CD1c-positive myeloid dendritic cell (primary cell): ENCODE measurements around the gene PXMP4.

Source experiments
- DNase-seq: peaks from one replicate; pipeline ENCODE4 v3.0.0-alpha.2; 2016; ENCODE audit errors: extremely low spot score

PXMP4 gene

DNA sequence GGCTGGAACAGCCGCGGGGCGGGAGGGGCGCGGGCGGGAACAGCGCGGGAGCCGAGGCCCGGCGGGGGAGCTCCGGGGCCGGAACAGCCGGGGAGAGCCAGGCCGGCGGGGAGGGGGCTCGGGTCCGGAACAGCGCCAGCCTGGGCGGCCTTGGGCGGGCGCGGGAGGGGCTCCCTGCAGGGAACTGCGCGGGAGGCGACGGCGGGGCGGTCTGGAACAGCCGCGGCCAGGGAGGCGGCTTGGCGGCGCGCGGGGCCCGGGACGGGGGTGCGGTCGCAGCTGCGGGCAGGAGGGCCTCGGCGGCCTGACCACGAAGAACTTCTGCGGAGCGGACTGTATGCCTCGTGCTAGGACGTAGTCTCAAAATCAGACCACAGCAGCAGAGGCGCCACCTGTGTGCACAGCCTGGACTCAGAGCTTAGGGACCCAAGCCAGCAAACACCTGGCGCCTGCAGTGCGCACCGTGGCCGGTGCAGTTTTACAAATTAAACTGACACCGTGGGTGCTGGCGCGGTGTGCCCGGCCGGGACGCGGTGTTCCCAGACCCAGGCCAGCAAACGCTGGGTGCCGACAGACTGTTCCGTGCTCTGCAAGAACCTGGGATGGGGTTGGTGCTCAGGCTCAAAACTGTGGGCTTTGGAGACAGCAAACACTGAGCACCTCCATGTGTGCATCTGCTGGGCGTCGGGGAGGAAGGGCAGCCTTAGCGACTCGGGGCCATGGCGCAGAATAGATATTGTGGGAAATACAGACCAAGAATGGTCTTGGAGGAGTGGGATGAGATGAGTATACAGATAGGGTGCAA, 12.3 kb upstream of the PXMP4 start:
- no peak for DNase-seq

DNA sequence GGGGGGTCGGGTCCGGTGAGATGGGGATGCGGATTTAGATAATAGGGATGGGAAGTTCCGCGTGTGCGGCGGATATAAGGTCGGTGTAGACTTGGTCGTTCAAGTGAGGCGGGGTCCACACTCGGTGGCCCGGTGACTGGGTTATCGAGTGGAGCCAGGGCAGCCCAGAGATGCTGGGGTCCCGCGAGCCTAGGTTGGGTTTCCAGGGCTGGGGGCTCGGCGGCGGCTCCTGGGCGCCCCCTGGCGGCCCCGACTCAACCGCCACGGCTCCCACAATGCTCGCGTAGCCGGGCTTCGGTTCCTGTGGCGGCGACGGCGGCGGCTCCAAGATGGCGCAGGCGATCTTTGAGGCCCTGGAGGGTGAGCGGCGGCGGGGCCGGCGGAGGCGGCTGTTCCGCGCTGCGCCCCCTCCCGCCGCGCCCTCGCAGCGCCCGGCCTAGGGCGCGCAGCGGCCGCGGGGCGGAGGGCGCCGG, 11.6 kb upstream of the PXMP4 start, which contains the start of gene ZNF341:
Gene ZNF341, plus strand, starts transcription at position 304 of the 473 bp plus-strand sequence. Its CDS starts 26 bp downstream, at position 330.
- DNase-seq: peak; percentile 95

DNA sequence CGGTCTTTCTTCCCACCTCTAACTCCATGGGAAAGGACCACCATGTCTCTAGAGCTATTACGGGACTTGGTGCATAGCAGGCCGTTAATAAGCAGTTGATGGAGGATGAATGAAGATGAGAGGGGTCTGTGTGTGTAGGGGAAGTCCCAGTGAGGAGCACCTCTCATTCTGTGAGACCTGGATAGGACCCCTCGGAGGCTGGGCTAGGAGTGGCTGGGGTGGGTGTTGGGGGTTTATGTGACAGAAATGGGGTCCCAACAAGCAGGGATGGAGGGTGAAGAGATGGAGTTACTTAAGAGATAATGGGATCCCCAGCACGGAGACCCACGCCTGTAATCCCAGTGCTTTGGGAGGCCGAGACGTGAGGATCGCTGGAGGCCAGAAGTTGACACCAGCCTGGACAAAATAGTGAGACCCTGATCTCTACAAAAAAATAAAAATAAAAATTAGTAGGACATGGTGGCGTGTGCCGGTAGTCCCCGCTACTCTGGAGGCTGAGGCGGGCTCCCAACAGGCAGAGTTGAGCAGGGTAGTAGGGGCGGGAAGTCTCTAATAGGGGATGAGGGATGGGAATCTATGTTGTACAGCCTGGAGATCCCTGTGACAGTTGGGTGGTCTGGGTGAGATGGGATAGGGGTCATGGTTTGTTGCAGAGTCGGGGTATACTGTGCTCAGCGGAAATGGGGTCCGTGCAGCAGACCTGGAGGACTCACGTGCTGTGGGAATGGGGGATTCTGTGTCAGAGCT, 11.0 kb upstream of the PXMP4 start:
- no peak for DNase-seq

DNA sequence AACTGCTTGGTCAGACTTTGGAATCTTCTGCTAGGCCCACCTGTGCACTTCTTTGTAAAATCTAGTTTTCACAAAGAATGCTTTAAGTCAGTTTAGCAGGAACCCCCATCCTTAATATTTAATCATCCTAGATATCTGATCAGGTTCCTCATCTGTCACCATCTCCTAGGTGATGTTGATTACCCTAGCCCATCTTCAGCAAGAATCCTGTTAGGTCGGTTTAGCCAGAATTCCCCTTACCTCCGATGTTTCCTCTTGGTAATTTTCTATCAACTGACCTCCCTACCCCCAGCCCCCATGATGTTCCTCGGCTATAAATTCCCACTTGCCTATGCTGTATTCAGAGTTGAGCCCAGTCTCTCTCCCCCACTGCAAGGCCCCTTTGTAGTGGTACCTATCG, 9.0 kb upstream of the PXMP4 start:
- DNase-seq: no peak

DNA sequence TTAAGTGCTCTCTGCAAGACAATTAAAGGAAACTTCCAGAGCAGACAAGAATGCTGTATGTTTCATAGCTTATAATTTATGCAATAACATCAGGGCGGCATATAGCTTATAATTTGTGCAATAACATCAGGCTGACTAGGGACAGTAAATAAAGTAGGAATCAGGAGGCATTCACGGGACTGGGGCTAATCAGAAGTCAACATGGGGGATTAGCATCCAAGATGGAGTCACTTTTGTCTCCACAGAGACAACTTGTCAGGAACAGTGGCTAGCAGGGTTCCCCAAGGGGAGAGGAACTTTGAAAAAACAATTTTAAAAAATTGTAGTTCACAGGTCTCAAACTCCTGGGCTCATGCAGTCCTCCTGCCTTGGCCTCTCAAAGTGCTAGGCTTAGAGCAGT, 8.4 kb upstream of the PXMP4 start:
- DNase-seq: no peak

DNA sequence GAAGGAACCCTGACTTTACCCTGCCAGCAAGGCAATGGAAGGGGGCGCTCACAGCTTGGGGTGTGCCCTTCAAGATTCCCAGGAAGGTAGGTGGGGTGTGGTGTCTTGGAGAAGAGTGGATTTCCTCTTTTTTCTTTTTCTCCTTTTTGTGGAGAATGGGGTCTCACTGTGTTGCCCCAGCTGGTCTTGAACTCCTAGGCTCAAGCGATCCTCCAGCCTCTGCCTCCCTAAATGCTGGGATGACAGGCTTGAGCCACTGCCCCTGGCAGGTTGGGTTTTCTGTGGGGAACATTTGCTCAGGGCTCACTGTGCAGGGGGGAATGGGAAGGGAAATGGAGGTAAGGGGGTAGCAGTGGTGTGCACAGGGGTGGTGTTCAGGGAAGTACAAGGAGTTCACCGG, 7.7 kb upstream of the PXMP4 start:
- DNase-seq: no peak

DNA sequence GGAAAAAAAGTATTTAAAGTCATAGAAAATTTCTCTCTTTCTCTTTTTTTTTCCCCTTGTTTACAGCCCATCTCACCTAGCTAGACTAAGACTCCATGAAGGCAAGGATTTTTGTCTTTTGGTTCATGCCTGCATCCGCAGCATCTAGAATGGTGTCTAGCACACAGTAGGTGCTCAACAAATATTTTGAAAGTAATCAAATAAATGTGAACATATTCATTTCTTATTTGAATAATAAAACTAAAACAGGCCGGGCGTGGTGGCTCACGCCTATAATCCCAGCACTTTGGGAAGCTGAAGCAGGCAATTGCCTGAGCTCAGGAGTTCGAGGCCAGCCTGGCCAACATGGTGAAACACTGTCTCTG, 7.0 kb upstream of the PXMP4 start:
- no peak for DNase-seq

DNA sequence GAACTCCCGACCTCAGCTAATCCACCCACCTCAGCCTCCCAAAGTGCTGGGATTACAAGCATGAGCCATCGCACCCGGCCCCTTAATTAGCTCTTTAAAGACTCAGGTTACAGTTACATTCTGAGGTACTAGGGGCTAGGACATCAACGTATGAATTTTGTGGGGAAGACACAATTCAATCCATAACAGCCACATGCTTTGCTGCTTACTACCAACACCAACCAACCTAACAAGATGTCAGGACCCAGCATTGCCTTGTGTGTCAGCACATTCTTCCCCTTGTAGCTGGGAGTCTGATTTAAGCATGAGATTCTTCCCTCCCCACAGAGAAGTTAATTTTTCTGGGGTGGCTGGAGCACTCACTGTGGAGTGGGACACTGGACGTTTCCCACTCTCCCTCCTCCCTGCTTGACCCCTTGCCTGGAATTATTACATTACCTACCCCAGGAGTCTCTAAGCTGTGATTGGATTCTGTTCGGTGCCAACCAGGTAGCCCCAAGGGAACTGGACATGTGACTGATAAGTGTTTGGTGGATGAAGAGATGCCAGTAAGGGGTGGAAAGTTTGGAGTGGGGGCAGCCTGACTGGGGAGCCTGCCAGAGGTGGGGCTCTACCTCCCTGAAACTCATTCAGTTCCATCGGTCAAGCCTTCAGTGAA, 5.6 kb upstream of the PXMP4 start:
- DNase-seq: no peak

DNA sequence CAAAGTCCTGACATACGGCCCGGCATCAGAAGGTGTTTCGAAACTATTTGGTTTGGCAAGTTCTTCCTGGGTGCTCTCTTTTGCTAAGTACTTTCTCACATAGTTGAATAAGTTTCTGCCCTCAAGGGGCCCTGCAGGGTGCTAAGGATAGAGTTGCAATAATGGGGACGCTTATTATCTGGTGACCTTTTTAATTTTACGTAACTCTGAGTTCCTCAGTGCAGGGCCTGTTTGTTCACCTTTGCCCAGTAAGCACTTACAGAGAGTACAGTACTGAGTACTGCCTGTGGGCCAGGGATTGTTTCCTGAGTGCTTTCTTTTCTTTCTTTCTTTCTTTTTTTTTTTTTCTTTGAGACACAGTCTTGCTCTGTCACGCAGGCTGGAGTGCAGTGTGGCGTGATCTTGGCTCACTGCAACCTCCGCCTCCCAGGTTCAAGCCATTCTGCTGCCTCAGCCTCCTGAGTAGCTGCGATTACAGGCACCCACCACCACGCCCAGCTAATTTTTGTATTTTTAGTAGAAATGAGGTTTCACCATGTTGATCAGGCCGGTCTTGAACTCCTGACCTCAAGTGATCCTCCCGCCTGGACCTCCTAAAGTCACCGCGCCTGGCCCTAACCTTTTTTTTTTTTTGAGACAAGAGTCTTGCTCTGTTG, 4.5 kb upstream of the PXMP4 start:
- no peak for DNase-seq

DNA sequence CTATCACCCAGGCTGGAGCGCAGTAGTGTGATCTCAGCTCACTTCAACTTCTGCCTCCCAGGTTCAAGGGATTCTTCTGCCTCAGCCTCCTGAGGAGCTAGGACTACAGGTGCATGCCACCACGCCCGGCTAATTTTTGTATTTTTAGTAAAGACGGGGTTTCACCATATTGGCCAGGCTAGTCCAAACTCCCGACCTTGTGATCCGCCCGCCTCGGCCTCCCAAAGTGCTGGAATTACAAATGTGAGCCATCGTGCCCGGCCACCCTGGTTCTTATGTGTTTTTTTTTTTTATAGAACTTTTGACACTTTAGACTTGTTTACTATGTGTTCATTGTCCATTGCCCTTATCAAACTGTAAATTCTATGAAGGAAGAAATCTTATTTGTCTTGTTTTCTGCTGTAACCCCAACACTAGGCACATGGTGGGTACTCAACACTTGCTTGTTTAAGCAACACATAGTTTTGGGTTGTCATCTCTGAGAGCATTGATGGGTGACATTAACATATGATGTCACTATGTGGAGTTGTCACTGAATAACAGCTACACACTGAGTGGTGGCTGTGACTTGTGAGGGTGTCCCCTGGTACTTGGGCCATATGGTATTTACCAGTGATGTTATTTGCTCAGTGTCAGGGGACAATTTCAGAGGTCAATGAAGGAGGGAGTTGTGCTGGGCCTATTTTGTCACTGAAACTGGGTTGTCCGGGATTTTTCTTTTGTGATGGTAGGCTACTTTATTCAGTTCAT, 1.5 kb upstream of the PXMP4 start:
- DNase-seq: no peak

DNA sequence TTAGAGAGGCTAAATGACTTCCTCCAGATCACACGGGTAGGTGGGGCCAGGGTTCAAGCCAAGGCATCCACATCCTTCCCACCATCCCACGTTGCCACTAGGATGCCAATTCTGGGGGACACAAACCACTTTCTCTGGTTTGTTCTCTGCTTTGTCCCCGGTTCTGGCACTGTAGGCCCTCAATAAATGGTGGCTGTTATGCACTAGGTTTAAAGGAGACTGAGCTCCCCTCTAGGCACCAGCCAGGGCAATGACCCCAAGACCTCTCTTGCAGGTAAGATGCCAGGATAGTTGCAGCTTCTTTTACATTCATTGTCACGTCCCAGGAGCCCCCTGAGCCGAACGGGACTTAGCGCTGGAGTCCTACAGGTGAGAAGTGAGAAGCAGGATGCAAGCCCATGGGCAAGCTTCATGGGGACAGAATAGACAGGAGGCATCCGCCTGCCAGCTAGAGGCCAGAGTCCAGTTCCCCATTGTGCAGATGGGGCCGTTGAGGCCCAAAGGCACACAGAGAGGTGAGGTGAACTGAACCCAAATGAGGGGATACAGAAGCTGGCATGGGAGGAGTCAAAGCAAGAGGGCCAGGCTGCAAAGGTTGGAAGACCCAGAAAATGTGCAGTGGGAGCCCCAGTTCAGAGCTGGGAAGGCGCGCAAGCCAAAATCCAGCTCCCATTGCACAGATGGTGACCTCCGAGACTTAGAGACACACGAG, 677 bp downstream of the PXMP4 start:
- no peak for DNase-seq

DNA sequence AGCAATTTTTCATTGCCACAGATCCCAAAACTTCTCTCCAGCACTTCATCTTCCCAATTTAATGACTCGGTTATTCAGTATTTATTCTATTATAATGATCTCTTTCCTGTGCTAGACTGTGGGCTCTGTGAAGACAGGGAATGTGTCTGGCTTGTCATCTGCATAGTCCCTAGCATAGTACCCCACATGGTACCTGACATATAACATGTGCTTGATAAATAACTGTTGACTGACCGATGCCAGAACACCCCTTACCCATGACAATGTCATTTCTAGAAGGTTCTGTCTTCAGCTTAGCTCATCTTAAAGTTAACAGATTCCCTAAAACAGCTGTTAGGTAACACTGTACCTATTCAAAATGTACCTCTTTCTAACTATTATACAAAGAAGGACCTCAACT, 3.6 kb downstream of the PXMP4 start:
- DNase-seq: no peak

DNA sequence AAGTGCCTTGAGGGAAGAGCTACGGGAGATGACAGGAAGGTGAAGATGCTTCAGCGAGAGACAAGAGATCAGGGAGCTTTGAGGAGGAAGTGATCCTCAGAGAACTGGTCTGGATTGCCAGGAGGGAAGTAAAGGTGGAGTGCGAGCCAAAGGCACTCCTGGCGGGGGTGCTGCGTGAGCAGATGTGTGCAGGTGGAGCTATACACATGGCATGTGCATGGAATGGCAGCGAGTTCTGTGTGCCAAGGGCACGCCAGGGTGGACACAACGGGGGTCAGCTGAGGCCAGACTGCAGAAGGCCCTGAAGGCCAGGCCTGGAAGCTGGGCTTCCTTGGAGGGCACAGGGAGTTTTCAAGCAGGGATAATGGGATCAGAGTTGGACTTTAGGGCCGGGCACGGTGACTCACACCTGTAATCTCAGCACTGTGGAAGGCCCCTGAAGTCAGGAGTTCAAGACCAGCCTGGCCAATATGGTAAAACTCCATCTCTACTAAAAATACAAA, 6.2 kb downstream of the PXMP4 start:
- DNase-seq: no peak

DNA sequence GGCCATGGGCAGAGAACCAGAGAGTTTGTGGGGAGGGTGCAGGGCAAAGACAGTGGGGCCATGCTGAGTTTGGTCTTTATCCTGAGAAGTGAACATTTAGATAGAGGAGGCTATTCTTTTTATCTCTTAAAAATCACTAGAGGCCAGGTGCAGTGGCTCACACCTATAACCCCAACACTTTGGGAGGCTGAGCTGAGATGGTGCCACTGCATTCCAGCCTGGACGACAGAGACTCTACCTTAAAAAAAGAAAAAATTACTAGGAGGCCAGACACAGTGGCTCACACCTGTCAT, 8.7 kb downstream of the PXMP4 start:
- DNase-seq: no peak

DNA sequence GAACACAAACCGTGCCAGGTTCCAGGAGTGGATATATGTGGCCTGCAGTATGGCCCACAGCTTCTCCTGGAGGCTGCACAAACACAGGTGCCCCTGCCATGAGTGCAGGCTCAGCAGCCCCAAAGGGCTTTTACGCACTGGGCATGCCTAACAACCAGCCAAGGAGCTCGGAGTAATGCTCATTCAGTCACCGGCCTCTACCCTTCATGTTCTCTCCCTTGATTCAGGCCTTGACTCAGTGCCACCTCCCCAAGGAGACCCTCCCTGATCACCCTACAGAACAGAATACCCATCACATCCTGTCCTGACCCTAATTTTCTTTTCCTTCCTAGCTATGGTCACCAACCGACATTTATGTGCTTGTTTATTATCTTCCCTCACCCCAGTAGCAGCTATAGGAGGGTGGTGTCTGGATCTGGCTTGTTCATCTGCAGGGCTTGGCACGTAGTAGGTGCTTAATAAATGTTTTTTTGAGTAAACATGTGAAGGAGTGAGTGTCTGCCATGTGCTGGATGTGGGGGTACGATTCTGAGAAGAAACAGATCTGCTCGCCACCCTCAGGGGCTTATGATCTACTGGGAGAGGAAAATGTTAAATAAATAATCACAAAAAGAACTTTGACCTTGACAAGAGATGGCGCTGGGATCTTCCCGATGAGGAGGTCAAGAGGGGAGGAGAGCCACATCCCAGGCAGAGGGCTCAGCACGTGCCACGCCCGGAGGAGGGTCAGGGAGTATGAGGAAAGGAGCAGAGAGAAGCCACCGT, 9.2 kb downstream of the PXMP4 start:
- no peak for DNase-seq

DNA sequence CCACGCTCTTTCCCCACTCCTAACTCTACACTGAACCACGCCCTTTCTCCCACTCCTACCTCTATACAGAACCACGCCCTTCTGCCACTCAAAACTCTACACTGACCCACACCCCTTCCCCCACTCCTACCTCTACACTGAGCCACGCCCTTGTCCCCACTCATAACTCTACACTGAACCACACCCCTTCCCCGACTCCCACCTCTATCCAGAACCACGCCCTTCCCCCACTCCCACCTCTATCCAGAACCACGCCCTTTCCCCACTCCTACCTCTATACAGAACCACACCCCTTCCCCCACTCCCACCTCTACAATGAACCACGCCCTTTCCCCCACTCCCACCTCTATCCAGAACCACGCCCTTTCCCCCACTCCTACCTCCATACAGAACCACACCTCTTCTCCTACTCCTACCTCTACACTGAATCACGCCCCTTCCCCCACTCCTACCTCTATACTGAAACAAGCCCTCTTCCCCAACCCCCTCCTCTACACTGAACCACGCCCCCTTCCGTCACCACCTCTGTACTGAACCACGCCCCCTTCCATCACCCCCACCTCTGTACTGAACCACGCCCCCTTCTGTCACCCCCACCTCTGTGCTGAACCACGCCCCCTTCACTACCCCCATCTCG, 10.1 kb downstream of the PXMP4 start:
- DNase-seq: peak; percentile 16

DNA sequence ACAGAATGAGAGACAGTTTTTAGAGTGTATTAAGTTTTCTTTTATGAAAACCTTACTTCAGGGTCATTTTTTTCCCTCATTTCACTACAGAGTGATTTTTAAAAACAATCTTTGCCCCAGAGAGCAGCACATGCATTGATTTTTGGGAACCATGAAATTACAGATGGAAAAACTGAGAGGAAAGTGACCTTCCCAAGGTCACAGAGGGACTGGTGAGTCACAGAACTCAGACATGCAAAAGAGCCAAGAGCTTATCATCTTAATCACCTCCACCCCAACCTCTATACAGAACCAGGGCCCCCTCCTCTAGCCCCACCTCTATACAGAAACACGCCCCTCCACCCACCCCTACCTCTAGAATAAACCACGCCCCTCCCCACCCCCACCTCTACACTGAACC, 10.7 kb downstream of the PXMP4 start:
- DNase-seq: no peak

DNA sequence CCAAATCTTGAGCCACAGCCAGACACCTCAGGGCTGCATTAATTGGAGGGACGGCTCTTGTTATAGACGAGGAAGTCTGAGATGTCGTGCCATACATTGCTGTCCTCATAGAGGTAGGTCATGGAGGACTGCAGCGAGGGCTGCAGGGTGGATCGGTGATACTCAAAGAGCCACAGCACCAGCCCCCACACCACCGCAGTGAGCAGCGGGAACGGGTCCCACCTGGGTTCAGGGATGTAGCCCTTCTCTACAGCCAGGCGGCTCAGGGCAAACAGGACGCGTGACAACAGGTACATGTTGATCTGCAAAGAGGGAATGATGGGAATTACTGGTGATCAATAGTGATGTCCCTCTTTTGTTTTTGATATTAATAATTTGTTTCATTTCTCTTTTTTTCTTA, 12.4 kb downstream of the PXMP4 start:
- no peak for DNase-seq

DNA sequence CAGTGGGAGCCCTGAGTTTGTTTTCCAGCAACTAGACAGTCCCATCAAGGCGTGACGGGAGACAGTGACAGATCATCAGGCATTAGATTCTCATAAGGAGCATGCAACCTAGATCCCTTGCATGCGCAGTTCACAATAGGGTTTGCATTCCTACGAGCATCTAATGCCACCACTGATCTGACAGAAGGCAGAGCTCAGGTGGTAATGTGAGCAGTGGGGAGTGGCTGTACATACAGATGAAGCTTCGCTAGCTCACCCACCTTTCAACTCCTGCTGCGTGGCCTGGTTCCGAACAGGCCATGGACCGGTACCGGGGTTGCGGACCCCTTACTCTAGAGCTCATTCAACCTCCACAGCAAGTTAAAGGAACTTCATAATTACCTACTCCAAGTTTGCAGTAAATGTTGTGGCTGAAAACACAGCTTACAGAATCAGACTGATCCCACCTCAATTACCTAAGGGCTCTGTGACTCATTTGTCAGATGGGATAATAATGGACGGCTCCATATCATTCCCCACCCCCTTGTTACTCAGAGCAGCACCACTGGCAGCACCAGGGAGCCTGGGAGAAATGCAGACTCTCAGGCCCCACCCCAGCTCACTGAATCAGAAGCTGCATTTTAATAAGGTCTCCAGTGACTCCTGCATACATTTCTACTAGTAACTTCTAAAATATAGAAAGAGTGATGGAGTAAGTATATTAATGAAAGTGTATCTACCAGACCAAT, 15.7 kb downstream of the PXMP4 start:
- DNase-seq: no peak
